ENCODE results near the gene FIG4.

- TF ChIP-seq CTCF (IDR thresholded peaks at IDR 0.05; ENCODE audit: poor library complexity) (no peak), EZH2 (IDR thresholded peaks at IDR 0.05; ENCODE audit: borderline replicate concordance) (no peak), EZH2phosphoT487 (IDR thresholded peaks at IDR 0.05; ENCODE audit: low read depth, severe bottlenecking, unreplicated experiment) (no peak)
These were observed 30.9 kb downstream of the FIG4 start for GRCh38 chr6:109722011-109722410.
